ENCODE data around the gene PGLYRP3. TPM values are rescaled to one million over a fixed set of nuclear protein-coding genes. Genes with fewer than 3 reads are reported as not detected.
A peak's percentile ranks its signal among the peaks of the same experiment; 100 is the strongest.

PGLYRP3 gene
- total and polyA plus RNA-seq, 9 of the 15 experiments (the other 6 are each of a cell fraction or from before 2014, with no cell fraction given): not detected

DNA sequence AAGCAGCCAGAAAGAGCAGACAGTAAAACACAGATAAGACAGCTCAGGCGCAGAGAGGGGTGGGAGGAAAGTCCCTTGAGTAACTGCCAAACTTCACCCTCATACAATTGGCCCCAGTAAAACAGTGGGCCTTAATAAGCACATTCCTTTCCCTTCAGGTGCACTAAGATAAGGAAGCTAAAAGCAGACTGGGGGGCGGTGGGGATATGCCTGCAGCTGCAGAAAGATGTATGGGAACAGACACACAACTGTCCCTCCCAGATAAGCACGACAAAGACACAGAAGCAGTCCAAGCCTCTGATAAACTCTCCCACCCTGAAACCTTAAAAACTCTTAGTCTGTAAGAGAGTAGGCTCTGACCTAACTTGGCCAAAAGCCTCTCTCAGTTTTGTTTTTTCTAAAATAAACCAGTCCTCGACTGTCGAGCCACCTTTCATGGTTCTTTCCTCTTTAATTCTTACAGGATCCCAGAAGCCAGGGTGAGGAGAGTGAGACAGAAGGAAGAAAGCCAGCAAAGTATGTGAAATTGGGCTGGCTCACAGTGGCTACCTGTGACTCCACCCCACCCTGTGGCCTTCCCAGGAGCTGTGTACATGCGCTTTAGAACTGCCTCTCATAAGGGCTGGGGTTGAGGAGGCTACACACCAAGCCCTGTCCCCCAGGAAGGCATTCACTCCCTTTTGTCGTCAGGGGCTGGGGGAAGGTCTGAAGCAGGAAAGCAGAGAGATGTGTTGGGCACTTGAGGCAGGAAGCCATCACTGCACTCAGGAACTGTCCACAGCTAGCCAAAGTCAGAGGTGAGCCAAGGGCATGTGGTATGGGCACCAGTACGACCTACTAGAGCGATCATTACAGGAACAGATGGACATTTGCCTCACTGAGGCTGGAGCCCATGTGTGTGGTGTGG is 31.3 kb upstream of the PGLYRP3 start (continued):
- TF ChIP-seq, protein P1, sequence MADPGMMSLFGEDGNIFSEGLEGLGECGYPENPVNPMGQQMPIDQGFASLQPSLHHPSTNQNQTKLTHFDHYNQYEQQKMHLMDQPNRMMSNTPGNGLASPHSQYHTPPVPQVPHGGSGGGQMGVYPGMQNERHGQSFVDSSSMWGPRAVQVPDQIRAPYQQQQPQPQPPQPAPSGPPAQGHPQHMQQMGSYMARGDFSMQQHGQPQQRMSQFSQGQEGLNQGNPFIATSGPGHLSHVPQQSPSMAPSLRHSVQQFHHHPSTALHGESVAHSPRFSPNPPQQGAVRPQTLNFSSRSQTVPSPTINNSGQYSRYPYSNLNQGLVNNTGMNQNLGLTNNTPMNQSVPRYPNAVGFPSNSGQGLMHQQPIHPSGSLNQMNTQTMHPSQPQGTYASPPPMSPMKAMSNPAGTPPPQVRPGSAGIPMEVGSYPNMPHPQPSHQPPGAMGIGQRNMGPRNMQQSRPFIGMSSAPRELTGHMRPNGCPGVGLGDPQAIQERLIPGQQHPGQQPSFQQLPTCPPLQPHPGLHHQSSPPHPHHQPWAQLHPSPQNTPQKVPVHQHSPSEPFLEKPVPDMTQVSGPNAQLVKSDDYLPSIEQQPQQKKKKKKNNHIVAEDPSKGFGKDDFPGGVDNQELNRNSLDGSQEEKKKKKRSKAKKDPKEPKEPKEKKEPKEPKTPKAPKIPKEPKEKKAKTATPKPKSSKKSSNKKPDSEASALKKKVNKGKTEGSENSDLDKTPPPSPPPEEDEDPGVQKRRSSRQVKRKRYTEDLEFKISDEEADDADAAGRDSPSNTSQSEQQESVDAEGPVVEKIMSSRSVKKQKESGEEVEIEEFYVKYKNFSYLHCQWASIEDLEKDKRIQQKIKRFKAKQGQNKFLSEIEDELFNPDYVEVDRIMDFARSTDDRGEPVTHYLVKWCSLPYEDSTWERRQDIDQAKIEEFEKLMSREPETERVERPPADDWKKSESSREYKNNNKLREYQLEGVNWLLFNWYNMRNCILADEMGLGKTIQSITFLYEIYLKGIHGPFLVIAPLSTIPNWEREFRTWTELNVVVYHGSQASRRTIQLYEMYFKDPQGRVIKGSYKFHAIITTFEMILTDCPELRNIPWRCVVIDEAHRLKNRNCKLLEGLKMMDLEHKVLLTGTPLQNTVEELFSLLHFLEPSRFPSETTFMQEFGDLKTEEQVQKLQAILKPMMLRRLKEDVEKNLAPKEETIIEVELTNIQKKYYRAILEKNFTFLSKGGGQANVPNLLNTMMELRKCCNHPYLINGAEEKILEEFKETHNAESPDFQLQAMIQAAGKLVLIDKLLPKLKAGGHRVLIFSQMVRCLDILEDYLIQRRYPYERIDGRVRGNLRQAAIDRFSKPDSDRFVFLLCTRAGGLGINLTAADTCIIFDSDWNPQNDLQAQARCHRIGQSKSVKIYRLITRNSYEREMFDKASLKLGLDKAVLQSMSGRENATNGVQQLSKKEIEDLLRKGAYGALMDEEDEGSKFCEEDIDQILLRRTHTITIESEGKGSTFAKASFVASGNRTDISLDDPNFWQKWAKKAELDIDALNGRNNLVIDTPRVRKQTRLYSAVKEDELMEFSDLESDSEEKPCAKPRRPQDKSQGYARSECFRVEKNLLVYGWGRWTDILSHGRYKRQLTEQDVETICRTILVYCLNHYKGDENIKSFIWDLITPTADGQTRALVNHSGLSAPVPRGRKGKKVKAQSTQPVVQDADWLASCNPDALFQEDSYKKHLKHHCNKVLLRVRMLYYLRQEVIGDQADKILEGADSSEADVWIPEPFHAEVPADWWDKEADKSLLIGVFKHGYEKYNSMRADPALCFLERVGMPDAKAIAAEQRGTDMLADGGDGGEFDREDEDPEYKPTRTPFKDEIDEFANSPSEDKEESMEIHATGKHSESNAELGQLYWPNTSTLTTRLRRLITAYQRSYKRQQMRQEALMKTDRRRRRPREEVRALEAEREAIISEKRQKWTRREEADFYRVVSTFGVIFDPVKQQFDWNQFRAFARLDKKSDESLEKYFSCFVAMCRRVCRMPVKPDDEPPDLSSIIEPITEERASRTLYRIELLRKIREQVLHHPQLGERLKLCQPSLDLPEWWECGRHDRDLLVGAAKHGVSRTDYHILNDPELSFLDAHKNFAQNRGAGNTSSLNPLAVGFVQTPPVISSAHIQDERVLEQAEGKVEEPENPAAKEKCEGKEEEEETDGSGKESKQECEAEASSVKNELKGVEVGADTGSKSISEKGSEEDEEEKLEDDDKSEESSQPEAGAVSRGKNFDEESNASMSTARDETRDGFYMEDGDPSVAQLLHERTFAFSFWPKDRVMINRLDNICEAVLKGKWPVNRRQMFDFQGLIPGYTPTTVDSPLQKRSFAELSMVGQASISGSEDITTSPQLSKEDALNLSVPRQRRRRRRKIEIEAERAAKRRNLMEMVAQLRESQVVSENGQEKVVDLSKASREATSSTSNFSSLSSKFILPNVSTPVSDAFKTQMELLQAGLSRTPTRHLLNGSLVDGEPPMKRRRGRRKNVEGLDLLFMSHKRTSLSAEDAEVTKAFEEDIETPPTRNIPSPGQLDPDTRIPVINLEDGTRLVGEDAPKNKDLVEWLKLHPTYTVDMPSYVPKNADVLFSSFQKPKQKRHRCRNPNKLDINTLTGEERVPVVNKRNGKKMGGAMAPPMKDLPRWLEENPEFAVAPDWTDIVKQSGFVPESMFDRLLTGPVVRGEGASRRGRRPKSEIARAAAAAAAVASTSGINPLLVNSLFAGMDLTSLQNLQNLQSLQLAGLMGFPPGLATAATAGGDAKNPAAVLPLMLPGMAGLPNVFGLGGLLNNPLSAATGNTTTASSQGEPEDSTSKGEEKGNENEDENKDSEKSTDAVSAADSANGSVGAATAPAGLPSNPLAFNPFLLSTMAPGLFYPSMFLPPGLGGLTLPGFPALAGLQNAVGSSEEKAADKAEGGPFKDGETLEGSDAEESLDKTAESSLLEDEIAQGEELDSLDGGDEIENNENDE (IDR thresholded peaks at IDR 0.05; ENCODE audit: low read depth, low read length): no peak
- peak; percentile 97 for TF ChIP-seq POLR2AphosphoS5 (IDR thresholded peaks at IDR 0.05; ENCODE audit: control insufficient read depth, insufficient read depth, low read depth, low read length)
- no peak for TF ChIP-seq ZNF507 (tag; conservative IDR thresholded peaks at IDR 0.05)
- TF ChIP-seq CHD2 (IDR thresholded peaks at IDR 0.05; ENCODE audit: low read depth, low read length): no peak
- TF ChIP-seq MTA3 (IDR thresholded peaks at IDR 0.05; ENCODE audit: borderline replicate concordance): peak; percentile 82
- TF ChIP-seq FOXJ3 (CRISPR knock-in tag; IDR thresholded peaks at IDR 0.05): no peak
- TF ChIP-seq PCBP2 (IDR thresholded peaks at IDR 0.05; ENCODE audit: low read depth, low read length, poor library complexity, severe bottlenecking): no peak
- TF ChIP-seq HSF4 (CRISPR knock-in tag; IDR thresholded peaks at IDR 0.05; ENCODE audit: borderline replicate concordance): no peak
- TF ChIP-seq, protein P2, sequence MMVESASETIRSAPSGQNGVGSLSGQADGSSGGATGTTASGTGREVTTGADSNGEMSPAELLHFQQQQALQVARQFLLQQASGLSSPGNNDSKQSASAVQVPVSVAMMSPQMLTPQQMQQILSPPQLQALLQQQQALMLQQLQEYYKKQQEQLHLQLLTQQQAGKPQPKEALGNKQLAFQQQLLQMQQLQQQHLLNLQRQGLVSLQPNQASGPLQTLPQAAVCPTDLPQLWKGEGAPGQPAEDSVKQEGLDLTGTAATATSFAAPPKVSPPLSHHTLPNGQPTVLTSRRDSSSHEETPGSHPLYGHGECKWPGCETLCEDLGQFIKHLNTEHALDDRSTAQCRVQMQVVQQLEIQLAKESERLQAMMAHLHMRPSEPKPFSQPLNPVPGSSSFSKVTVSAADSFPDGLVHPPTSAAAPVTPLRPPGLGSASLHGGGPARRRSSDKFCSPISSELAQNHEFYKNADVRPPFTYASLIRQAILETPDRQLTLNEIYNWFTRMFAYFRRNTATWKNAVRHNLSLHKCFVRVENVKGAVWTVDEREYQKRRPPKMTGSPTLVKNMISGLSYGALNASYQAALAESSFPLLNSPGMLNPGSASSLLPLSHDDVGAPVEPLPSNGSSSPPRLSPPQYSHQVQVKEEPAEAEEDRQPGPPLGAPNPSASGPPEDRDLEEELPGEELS (CRISPR knock-in tag; IDR thresholded peaks at IDR 0.05; ENCODE audit: borderline replicate concordance): no peak
- no peak; the same call in 1 of the 2 replicates for TF ChIP-seq NR1H2 (CRISPR knock-in tag; IDR thresholded peaks at IDR 0.05)
- TF ChIP-seq ZFX (CRISPR knock-in tag; IDR thresholded peaks at IDR 0.05): no peak

All from K562 (cell line).